GM23338 (cell line): Measurements from ENCODE around the gene PUDP.

ENCODE experiments used
- CREB1 ChIP-seq: fragments of 250-450 bp; sonication (Bioruptor Pico); IDR thresholded peaks from 2 replicates; pipeline ENCODE4 v1.5.0; 2020; ENCODE audit warnings: low read depth, mild to moderate bottlenecking, moderate library complexity
- CTCF ChIP-seq, 2 experiments: fragments of 200-600 bp in 1 of 2; sonication (generic) in 1 of 2; conservative IDR thresholded peaks; 2 replicates each; pipeline versions ENCODE4 v1.5.1 to v1.6.1; 2016 to 2017; ENCODE audit warnings: antibody characterized with exemption in 2 of 2, low read depth in 2 of 2, mild to moderate bottlenecking in 2 of 2, moderate library complexity in 1 of 2
- ETS1 ChIP-seq: IDR thresholded peaks from 2 replicates; pipeline ENCODE4 v1.6.1; 2016; ENCODE audit warnings: antibody characterized with exemption
- EZH2 ChIP-seq: fragments of 200-600 bp; sonication (generic); IDR thresholded peaks from one replicate; pipeline ENCODE4 v1.8.0; 2017; ENCODE audit warnings: antibody characterized with exemption, mild to moderate bottlenecking, low read depth; ENCODE audit not compliant: unreplicated experiment
- EZH2phosphoT487 ChIP-seq: fragments of 200-600 bp; sonication (generic); IDR thresholded peaks from one replicate; pipeline ENCODE4 v1.8.1; 2018; ENCODE audit warnings: antibody characterized with exemption; ENCODE audit not compliant: unreplicated experiment
- JUNB ChIP-seq: IDR thresholded peaks from one replicate; pipeline ENCODE4 v1.6.1; 2016; ENCODE audit warnings: antibody characterized with exemption; ENCODE audit not compliant: unreplicated experiment
- POLR2AphosphoS5 ChIP-seq: IDR thresholded peaks from 2 replicates; pipeline ENCODE4 v1.6.1; 2016; ENCODE audit warnings: antibody characterized with exemption, low read depth
- REST ChIP-seq: IDR thresholded peaks from one replicate; pipeline ENCODE4 v1.6.1; 2018; ENCODE audit warnings: antibody characterized with exemption; ENCODE audit not compliant: unreplicated experiment
- STAT1 ChIP-seq: IDR thresholded peaks from one replicate; pipeline ENCODE4 v1.6.1; 2016; ENCODE audit warnings: antibody characterized with exemption; ENCODE audit not compliant: unreplicated experiment
- ZNF462 ChIP-seq: fragments of 250-450 bp; sonication (Bioruptor Pico); IDR thresholded peaks from 2 replicates; pipeline ENCODE4 v1.5.0; 2020; ENCODE audit warnings: mild to moderate bottlenecking, moderate library complexity

- TF ChIP-seq EZH2 (no peak), CTCF (conservative IDR thresholded peaks at IDR 0.05; ENCODE audit: low read depth in 2 of 2) (no peak), REST (no peak), CREB1 (CRISPR knock-in tag) (no peak), EZH2phosphoT487 (no peak), POLR2AphosphoS5 (no peak), ETS1 (no peak), JUNB (no peak), STAT1 (no peak), ZNF462 (no peak)
These were observed 54.6 kb downstream of the PUDP start for GRCh38 chrX:7093305-7093704.
